Naive thymus-derived CD8-positive, alpha-beta T cell (primary cell): ENCODE data around the gene SLC25A21. TPM values are rescaled to one million over a fixed set of nuclear protein-coding genes. Genes with fewer than 3 reads are reported as not detected.
"Not testable (repeated sequence)": the region's sequence is repeated elsewhere in the genome, so short reads cannot be mapped to it uniquely, and the experiment has no call there.

Experiments
- ATAC-seq, 2 donors: fragments of 150-1000 bp; cut with Tn5 transposase in 1 of 2; sonication (Bioruptor Pico), chemical (Tn5 transposase) in 1 of 2; 1 replicate in 1 of 2; 2 replicates in 1 of 2; pipeline ENCODE4 v1.10.0; 2021; ENCODE audit warnings: mild to moderate bottlenecking in 2 of 2, moderate library complexity in 2 of 2
- POLR2A ChIA-PET: fragments of 350-600 bp; sonication (Branson Sonifier 250); formaldehyde crosslinking; loops from one replicate; lab custom pipeline; 2021; ENCODE audit warnings: antibody characterized with exemption; lab: Charles Lee
- DNase-seq, 10 donors: peaks; one replicate each; pipeline versions ENCODE4 v3.0.0 to v3.0.0-alpha.2; 2020 to 2022
- H3K27ac Mint-ChIP-seq, 10 donors: one replicate each; pipeline ENCODE4 v1.8.0; 2020 to 2022; ENCODE audit warnings: mild to moderate bottlenecking in 10 of 10, mixed read lengths in 10 of 10, moderate library complexity in 4 of 10, inconsistent platforms in 1 of 10
- H3K27me3 Mint-ChIP-seq, 5 donors: one replicate each; pipeline ENCODE4 v1.8.0; 2021 to 2022; ENCODE audit warnings: mixed read lengths in 5 of 5
- H3K36me3 Mint-ChIP-seq, 3 donors: one replicate each; pipeline ENCODE4 v1.8.0; 2020 to 2022; ENCODE audit warnings: mixed read lengths in 3 of 3, mild to moderate bottlenecking in 2 of 3, inconsistent platforms in 1 of 3
- H3K4me1 Mint-ChIP-seq, 4 donors: one replicate each; pipeline ENCODE4 v1.8.0; 2021 to 2022; ENCODE audit warnings: mixed read lengths in 4 of 4
- H3K4me3 Mint-ChIP-seq, 10 donors: one replicate each; pipeline ENCODE4 v1.8.0; 2020 to 2022; ENCODE audit warnings: mild to moderate bottlenecking in 10 of 10, mixed read lengths in 10 of 10, moderate library complexity in 6 of 10, inconsistent platforms in 1 of 10
- H3K9me3 Mint-ChIP-seq, 9 donors: one replicate each; pipeline ENCODE4 v1.8.0; 2020 to 2022; ENCODE audit warnings: mixed read lengths in 9 of 9, mild to moderate bottlenecking in 3 of 9, inconsistent platforms in 1 of 9, moderate library complexity in 1 of 9
- polyA plus RNA-seq, 3 donors: library from polyadenylated mRNA; unstranded; fragments of 300-500 nt; fragmentation: Illumina TruSeq; gene quantifications; one replicate each; pipeline ENCODE4 v1.2.3, GENCODE V29; 2021
- total RNA-seq, 8 experiments: library from RNA in 2 of 8; stranded (reverse) in 2 of 8; gene quantifications; one replicate each; pipeline ENCODE4 v1.2.3 and lab custom pipeline; 2021 to 2026

The SLC25A21 gene
- total and polyA plus RNA-seq, 5 experiments from 2014 or later, result not detected

DNA sequence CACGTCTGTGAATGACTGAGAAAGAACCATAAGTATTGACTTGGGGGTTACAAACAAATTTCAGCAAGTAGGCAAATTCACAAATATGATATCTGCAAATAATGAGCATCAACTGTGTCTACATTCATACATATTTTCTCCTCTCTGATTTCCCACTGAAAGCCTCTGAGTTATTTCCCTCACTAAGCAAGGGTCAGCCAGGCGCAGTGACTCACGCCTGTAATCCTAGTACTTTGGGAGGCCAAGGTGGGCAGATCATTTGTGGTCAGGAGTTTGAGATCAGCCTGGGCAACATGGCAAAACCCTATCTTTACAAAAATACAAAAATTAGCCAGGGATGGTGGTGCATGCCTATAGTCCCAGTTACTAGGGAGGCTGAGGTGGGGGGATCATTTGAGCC, 80.8 kb downstream of the SLC25A21 start:
- Mint-ChIP-seq H3K4me1 (no peaks in the 10 kb centered on the region), H3K36me3 (no peaks in the 10 kb centered on the region), H3K4me3 (no peak overlapping the region), H3K27ac (no peak overlapping the region), H3K27me3 (peaks cover 0 to 1% (median 0%) of the 10 kb centered on the region in 5 donors), H3K9me3 (peaks cover 0 to 11% (median 0%) of the 10 kb centered on the region in 9 donors)
- no peak for DNase-seq
- no peak for ATAC-seq
- POLR2A ChIA-PET, result no interaction called here

DNA sequence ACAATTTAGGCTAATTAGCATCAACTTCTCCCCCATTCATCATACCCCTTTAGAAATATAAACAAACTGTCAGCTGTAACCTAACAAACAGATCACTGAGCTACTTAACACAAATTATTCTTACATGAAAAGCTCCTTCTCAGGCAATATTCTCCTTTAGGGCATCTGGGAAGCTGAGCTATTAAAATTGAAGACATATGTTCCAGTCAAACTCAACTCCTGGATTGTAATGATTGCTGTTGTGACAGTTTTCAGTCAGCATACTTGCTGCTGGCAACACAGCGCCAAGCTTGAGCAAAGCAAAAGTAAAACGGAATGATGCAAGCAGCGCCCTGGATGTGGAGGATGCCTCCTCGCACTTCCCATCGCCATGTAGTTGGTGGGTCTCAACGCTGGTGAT, 82.4 kb downstream of the SLC25A21 start:
- Mint-ChIP-seq H3K9me3 (peaks cover 0 to 11% (median 0%) of the 10 kb centered on the region in 9 donors), H3K36me3 (no peaks in the 10 kb centered on the region), H3K4me3 (no peak overlapping the region), H3K27ac (no peak overlapping the region), H3K4me1 (no peaks in the 10 kb centered on the region), H3K27me3 (peaks cover 0 to 1% (median 0%) of the 10 kb centered on the region in 5 donors)
- ATAC-seq (no peak), DNase-seq (no peak)
- POLR2A ChIA-PET, result no interaction called here

- peaks cover 0 to 1% (median 0%) of the 10 kb centered on the region in 5 donors for H3K27me3 Mint-ChIP-seq
- DNase-seq, result no peak
- no peaks in the 10 kb centered on the region for H3K4me1 Mint-ChIP-seq
- H3K36me3 Mint-ChIP-seq, result no peaks in the 10 kb centered on the region
- POLR2A ChIA-PET, result no interaction called here
- H3K4me3 Mint-ChIP-seq, result no peak overlapping the region
- H3K27ac Mint-ChIP-seq, result no peak overlapping the region
- peaks cover 0 to 15% (median 0%) of the 10 kb centered on the region in 9 donors for H3K9me3 Mint-ChIP-seq
- ATAC-seq, result no peak
These were observed 83.0 kb downstream of the SLC25A21 start for GRCh38 chr14:37089410-37089809.

GRCh38 chr14:37088356-37089215, 83.8 kb downstream of the SLC25A21 start:
- POLR2A ChIA-PET, result no interaction called here
- Mint-ChIP-seq H3K27me3 (peaks cover 0 to 5% (median 0%) of the 10 kb centered on the region in 5 donors), H3K4me1 (peaks cover 0 to 2% (median 0%) of the 10 kb centered on the region in 4 donors), H3K9me3 (peaks cover 0 to 23% (median 0%) of the 10 kb centered on the region in 9 donors), H3K4me3 (no peak overlapping the region), H3K36me3 (no peaks in the 10 kb centered on the region), H3K27ac (no peak overlapping the region)
- DNase-seq (no peak), ATAC-seq (no peak)

DNA sequence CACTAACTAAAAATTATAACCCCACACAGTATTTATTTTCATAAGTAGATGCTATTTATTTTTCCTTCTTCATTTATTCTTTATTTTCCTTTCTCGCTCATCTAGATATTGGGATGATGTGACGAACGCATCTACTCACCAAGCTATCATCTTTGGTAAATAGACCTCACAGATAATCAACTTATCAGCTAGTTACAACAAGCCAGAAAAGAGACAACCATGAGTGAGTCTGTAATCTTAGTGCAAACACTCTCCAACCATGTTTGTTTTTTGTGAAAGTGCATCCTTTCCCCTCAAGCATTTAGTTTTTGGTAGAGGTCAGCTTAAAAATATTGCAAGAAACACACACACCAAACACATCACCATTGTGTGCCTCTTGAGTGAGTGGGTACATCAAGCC, 84.9 kb downstream of the SLC25A21 start:
- Mint-ChIP-seq H3K4me3 (no peak overlapping the region), H3K27ac (no peak overlapping the region), H3K36me3 (no peaks in the 10 kb centered on the region), H3K9me3 (peaks cover 0 to 31% (median 0%) of the 10 kb centered on the region in 9 donors), H3K4me1 (peaks cover 0 to 2% (median 0%) of the 10 kb centered on the region in 4 donors), H3K27me3 (peaks cover 0 to 5% (median 0%) of the 10 kb centered on the region in 5 donors)
- POLR2A ChIA-PET, result no interaction called here
- no peak for DNase-seq
- ATAC-seq, result no peak

- no peak overlapping the region for H3K4me3 Mint-ChIP-seq
- POLR2A ChIA-PET, result no interaction called here
- no peaks in the 10 kb centered on the region for H3K36me3 Mint-ChIP-seq
- peaks cover 0 to 5% (median 0%) of the 10 kb centered on the region in 5 donors for H3K27me3 Mint-ChIP-seq
- no peak for DNase-seq
- peaks cover 0 to 20% (median 3%) of the 10 kb centered on the region in 9 donors for H3K9me3 Mint-ChIP-seq
- ATAC-seq, result no peak
- H3K4me1 Mint-ChIP-seq, result peaks cover 0 to 2% (median 0%) of the 10 kb centered on the region in 4 donors
- no peak overlapping the region for H3K27ac Mint-ChIP-seq
These were observed 88.8 kb downstream of the SLC25A21 start for GRCh38 chr14:37083599-37083998.

DNA sequence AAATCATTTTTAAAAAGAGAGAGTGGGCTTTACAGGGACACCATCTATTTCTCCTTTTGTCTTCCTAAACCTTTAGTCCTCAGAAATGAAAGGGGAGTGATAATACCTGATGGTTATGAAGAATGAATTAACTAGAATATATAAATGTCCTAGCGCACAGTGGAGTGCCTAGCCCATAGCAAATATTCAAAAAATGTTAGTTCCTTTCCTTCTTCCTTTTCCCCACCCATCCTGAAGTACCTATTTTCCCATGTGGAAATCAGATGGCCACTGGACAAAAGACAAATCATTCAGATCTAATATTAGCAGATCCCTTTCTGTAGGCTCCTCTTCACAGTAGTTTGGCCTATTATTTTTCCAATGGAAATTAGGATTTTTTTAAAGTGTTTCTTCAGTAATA, 90.0 kb downstream of the SLC25A21 start:
- Mint-ChIP-seq H3K9me3 (peaks cover 0 to 20% (median 5%) of the 10 kb centered on the region in 9 donors), H3K4me3 (no peak overlapping the region), H3K27ac (no peak overlapping the region), H3K27me3 (peaks cover 0 to 5% (median 0%) of the 10 kb centered on the region in 5 donors), H3K4me1 (peaks cover 0 to 2% (median 0%) of the 10 kb centered on the region in 4 donors), H3K36me3 (no peaks in the 10 kb centered on the region)
- no peak for ATAC-seq
- no peak for DNase-seq
- POLR2A ChIA-PET, result no interaction called here

DNA sequence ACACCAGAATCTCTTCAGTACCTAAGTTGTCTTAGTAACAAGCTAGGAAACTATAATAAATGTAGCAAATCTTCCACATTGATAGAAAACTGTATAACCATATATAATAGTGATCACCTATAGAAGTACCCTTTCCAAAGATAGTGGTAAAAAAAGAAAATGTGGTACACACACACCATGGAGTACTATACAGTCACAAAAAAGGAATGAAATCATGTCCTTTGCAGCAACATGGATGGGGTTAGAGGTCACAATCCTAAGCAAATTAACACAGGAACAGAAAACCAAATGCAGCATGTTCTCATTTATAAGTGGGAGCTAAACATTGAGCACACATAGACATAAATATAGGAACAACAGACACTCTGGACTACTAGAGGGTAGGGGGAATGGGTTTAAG, 90.5 kb downstream of the SLC25A21 start:
- ATAC-seq (no peak), DNase-seq (no peak)
- Mint-ChIP-seq H3K36me3 (no peaks in the 10 kb centered on the region), H3K27me3 (peaks cover 0 to 5% (median 0%) of the 10 kb centered on the region in 5 donors), H3K4me3 (no peak overlapping the region), H3K4me1 (peaks cover 0 to 2% (median 0%) of the 10 kb centered on the region in 4 donors), H3K9me3 (peaks cover 0 to 20% (median 5%) of the 10 kb centered on the region in 9 donors), H3K27ac (no peak overlapping the region)
- POLR2A ChIA-PET, result no interaction called here

DNA sequence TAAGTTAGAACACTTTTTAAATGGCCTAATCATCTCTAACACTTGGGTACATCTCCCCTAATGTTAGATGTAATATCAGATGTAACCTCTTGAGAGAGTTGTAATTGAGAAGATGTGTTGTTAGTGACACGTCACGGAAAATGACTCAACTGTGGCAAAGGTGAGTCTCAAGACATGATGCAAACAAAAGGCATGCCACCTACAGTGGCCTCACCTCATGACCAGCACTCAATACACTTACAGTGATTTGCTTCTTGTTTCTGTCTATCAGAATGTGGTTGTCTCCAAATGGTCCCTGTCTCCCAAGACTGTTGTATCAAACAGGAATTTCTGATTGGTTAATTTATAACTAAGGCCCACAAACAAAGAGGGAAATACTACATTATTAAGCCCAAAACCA, 91.2 kb downstream of the SLC25A21 start:
- no peaks in the 10 kb centered on the region for H3K36me3 Mint-ChIP-seq
- H3K27me3 Mint-ChIP-seq, result peaks cover 0 to 5% (median 0%) of the 10 kb centered on the region in 5 donors
- peaks cover 0 to 2% (median 0%) of the 10 kb centered on the region in 4 donors for H3K4me1 Mint-ChIP-seq
- no peak for ATAC-seq
- H3K9me3 Mint-ChIP-seq, result peaks cover 0 to 20% (median 5%) of the 10 kb centered on the region in 9 donors
- POLR2A ChIA-PET, result no interaction called here
- no peak for DNase-seq
- no peak overlapping the region for H3K4me3 Mint-ChIP-seq
- H3K27ac Mint-ChIP-seq, result no peak overlapping the region

DNA sequence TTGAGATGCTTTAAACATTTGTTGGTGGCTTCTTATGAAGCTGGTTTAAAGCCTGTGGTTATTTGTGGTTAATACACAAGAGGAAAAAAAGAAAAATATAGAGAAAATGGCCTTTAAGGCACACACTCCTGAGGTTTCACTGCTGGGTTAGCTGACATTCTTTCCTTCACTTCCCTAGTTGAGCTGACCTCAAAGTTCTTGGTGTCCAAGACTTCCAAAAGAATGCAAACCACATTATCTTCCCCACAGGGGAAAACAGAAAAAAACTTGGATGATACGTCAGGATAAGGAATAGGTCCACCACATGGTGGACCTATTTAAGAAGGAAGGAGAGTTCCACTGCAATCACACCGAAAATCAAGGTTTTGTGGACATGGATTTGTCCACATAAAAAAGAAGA, 94.3 kb downstream of the SLC25A21 start:
- ATAC-seq, result no peak

GRCh38 chr14:37074320-37074719, 98.1 kb downstream of the SLC25A21 start:
- POLR2A ChIA-PET, DNase-seq, H3K27me3 Mint-ChIP-seq, H3K27ac Mint-ChIP-seq, H3K4me3 Mint-ChIP-seq, H3K36me3 Mint-ChIP-seq, ATAC-seq, H3K4me1 Mint-ChIP-seq: not testable (repeated sequence)
- H3K9me3 Mint-ChIP-seq, result peaks cover 0 to 12% (median 0%) of the 10 kb centered on the region in 9 donors

More for the DNA sequence above, 94.3 kb downstream of the SLC25A21 start:
- Mint-ChIP-seq H3K4me1 (no peaks in the 10 kb centered on the region), H3K4me3 (no peak overlapping the region), H3K36me3 (no peaks in the 10 kb centered on the region), H3K27me3 (no peaks in the 10 kb centered on the region), H3K9me3 (peaks cover 0 to 16% (median 2%) of the 10 kb centered on the region in 9 donors), H3K27ac (no peak overlapping the region)
- DNase-seq, result no peak
- POLR2A ChIA-PET, result no interaction called here

GRCh38 chr14:37063467-37064240, 108.8 kb downstream of the SLC25A21 start:
- Mint-ChIP-seq H3K27me3 (no peaks in the 10 kb centered on the region), H3K27ac (no peak overlapping the region), H3K9me3 (peaks cover 0 to 21% (median 2%) of the 10 kb centered on the region in 9 donors), H3K4me3 (no peak overlapping the region), H3K4me1 (no peaks in the 10 kb centered on the region), H3K36me3 (peaks cover 0 to 6% (median 0%) of the 10 kb centered on the region in 3 donors)
- POLR2A ChIA-PET, result no interaction called here
- ATAC-seq (no peak), DNase-seq (no peak)
